ENCODE results near the gene NEIL3. TPM values are rescaled to one million over a fixed set of nuclear protein-coding genes. Genes with fewer than 3 reads are reported as not detected.

NEIL3 gene
- total and polyA plus RNA-seq, 9 of the 15 experiments (the other 6 are each of a cell fraction or from before 2014, with no cell fraction given): 2.7 to 23.3 (median 12.9) TPM

DNA sequence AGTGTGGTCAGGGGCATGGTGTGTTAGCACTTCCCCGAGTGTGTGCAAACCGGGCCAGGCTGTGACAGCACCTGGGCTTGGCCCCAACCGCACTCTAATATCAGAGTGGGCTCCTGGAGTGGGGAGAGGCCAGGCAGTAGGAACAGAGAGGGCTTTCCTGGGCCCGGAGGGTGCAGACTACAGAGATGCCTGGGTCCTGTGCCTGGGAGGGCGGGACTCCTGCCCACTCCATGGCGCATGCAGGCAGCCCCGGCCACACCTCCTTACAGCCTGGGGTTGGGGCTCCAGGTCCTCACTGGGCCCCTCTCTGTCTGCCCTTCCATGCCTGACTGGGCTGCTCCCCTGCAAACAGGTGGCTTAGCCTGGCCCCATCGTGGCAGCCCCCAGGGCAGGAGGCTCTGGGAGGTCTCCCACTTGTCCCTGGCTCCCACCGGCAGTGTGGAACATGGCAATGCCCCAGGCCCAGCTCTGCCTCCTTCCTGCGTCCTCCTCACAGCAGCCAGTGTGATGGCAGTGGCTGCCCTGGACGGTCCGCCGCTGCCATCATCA is 72.2 kb downstream of the NEIL3 start:
- Histone ChIP-seq H3K27ac (ENCODE audit: extremely low read depth, low read depth, low read length) (no peak overlapping the region), H4K20me1 (replicated peaks; ENCODE audit: control insufficient read depth, insufficient read depth, low read length) (no peaks in the 10 kb centered on the region), H2AFZ (ENCODE audit: low read depth, low read length) (no peak overlapping the region), H3K4me1 (replicated peaks in 1 of 2; ENCODE audit: control insufficient read depth in 2 of 2, insufficient read depth in 2 of 2, low read length in 2 of 2) (peaks cover 0 to 9% of the 10 kb centered on the region in 2 experiments; a peak in 2 of 5 replicates), H3K27me3 (ENCODE audit: control insufficient read depth in 2 of 2, insufficient read depth in 2 of 2, low read length in 2 of 2) (no peaks in the 10 kb centered on the region), H3K9me1 (ENCODE audit: control insufficient read depth, insufficient read depth, low read length) (no peaks in the 10 kb centered on the region), H3K4me3 (no peak overlapping the region), H3K36me3 (ENCODE audit: control insufficient read depth, insufficient read depth, low read length) (no peaks in the 10 kb centered on the region), H3K9ac (ENCODE audit: insufficient read depth in 1 of 2, low read depth in 2 of 2, low read length in 2 of 2) (no peak overlapping the region; a peak in 1 of 4 replicates), H3K4me2 (ENCODE audit: insufficient read depth, low read length) (no peak overlapping the region), H3K79me2 (ENCODE audit: control insufficient read depth, insufficient read depth, low read length) (no peaks in the 10 kb centered on the region), H3K9me3 (replicated peaks; ENCODE audit: control insufficient read depth, insufficient read depth, low read depth, low read length) (no peaks in the 10 kb centered on the region)
- FAIRE-seq (no peak), ATAC-seq (no peak), DNase-seq (ENCODE audit: extremely low read depth in 1 of 4, low spot score in 3 of 4) (no peak)
- in situ Hi-C loops (cut with MboI): no loop called here
- TF ChIP-seq GTF2E2 (tag; IDR thresholded peaks at IDR 0.05) (no peak), ZNF644 (tag; IDR thresholded peaks at IDR 0.05; ENCODE audit: low read depth) (no peak), TRIM28 (IDR thresholded peaks at IDR 0.05) (no peak), TAL1 (IDR thresholded peaks at IDR 0.05) (no peak), SPI1 (IDR thresholded peaks at IDR 0.05; ENCODE audit: borderline replicate concordance, low read depth, low read length) (no peak), CXXC5 (CRISPR knock-in tag; IDR thresholded peaks at IDR 0.05) (no peak), CHD1 (IDR thresholded peaks at IDR 0.05; ENCODE audit: low read length) (no peak), SRSF7 (optimal IDR thresholded peaks at IDR 0.05; ENCODE audit: low read depth, low read length) (no peak), SLC30A9 (CRISPR knock-in tag; IDR thresholded peaks at IDR 0.05) (no peak), HMG20A (CRISPR knock-in tag; conservative IDR thresholded peaks at IDR 0.05) (no peak), KLF6 (CRISPR knock-in tag; IDR thresholded peaks at IDR 0.05; ENCODE audit: borderline replicate concordance) (no peak)
- no TSS peak for BruUV-seq (replicated peaks)
- intact Hi-C loops (cut with micrococcal nuclease): loop anchor here (2.0 to 5.0 kb wide), 2 partner anchors 131 to 165 kb away; no protein-coding TSS in a partner anchor
- CTCF ChIA-PET (ENCODE audit: low intra/inter-chr PET ratio): no interaction called here
- POLR2A ChIA-PET: no interaction called here
- 5% methylated on average over 13 of the region's 13 CpGs for WGBS (ENCODE audit: insufficient coverage, low coverage, missing lambda C conversion rate)
